ENCODE measurements around the gene TLE2.

- no peak for TF ChIP-seq ZNF274 (IDR thresholded peaks at IDR 0.05; ENCODE audit: low read depth, low read length)
- TF ChIP-seq YY1 (IDR thresholded peaks at IDR 0.05; ENCODE audit: insufficient read depth, insufficient read length), result no peak
- no peak for TF ChIP-seq SUZ12 (IDR thresholded peaks at IDR 0.05; ENCODE audit: extremely low read depth, insufficient read depth, insufficient read length)
These were observed 19.1 kb upstream of the TLE2 start for GRCh38 chr19:3048190-3048533.
